T-helper 2 cell treated with Interferon-gamma antibody and Interleukin-4, amounts not matched to agents 5 μg/mL and 100 μg/mL, for 36 hours (primary cell): ENCODE measurements around the gene CTNND2.

ENCODE experiments used
- DNase-seq: peaks from one replicate; pipeline ENCODE4 v3.0.0; 2021; ENCODE audit warnings: low spot score
- H3K27ac Mint-ChIP-seq: one replicate; pipeline ENCODE4 v1.8.0; 2021; ENCODE audit warnings: mild to moderate bottlenecking, mixed read lengths
- H3K27me3 Mint-ChIP-seq: one replicate; pipeline ENCODE4 v1.8.0; 2021; ENCODE audit warnings: low read depth, mixed read lengths
- H3K36me3 Mint-ChIP-seq: one replicate; pipeline ENCODE4 v1.8.0; 2021; ENCODE audit warnings: low read depth, mixed read lengths
- H3K4me1 Mint-ChIP-seq: one replicate; pipeline ENCODE4 v1.8.0; 2021; ENCODE audit warnings: low read depth, mixed read lengths
- H3K4me3 Mint-ChIP-seq: one replicate; pipeline ENCODE4 v1.8.0; 2022; ENCODE audit warnings: mild to moderate bottlenecking, moderate library complexity, mixed read lengths
- H3K9me3 Mint-ChIP-seq: one replicate; pipeline ENCODE4 v1.8.0; 2021; ENCODE audit warnings: mixed read lengths

The CTNND2 gene

DNA sequence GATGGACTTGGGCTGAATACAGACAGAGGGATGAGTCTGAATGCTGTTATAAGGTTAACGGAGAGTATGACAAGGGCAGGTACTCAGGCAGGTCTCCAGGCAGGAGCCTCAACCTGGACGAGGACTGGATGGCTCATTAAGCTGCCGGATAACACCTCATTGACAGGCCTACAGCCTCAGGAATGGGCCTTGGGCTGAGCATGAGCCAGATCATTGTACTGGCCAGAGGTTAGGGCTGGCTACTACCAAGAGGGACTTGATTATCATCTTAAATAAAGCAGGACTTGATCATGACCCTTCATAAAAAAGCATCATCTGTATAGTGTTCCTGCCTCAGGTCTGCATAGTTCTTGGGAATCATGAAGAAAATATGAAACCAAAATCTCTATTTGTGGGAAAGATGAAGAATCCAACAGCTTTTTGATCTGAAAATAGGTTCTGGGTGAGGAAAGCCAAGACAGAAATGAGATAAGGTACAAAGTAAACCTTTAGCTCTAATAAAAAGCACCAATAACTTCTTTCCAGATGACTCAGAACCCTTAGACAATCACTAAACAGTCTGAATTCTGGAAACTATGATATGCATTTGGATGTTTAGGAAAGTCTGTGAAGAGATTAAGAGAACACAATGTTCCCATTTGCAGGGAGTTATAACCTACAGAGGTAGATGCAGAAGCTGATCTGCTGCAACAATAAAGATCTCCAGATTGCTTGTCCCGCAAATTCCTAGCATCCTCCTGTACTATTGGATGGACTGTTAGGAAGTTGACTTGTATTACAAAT is 343.1 kb downstream of the CTNND2 start:
- H3K4me3 Mint-ChIP-seq, result no peak overlapping the region
- H3K9me3 Mint-ChIP-seq, result no peaks in the 10 kb centered on the region
- no peak overlapping the region for H3K27ac Mint-ChIP-seq
- no peak for DNase-seq
- H3K4me1 Mint-ChIP-seq, result no peaks in the 10 kb centered on the region
- H3K36me3 Mint-ChIP-seq, result no peaks in the 10 kb centered on the region
- H3K27me3 Mint-ChIP-seq, result no peaks in the 10 kb centered on the region

GRCh38 chr5:11557063-11557462 is 347.2 kb downstream of the CTNND2 start:
- Mint-ChIP-seq H3K9me3 (no peaks in the 10 kb centered on the region), H3K27me3 (no peaks in the 10 kb centered on the region), H3K4me3 (no peak overlapping the region), H3K27ac (no peak overlapping the region), H3K36me3 (no peaks in the 10 kb centered on the region), H3K4me1 (no peaks in the 10 kb centered on the region)
- DNase-seq, result no peak

DNA sequence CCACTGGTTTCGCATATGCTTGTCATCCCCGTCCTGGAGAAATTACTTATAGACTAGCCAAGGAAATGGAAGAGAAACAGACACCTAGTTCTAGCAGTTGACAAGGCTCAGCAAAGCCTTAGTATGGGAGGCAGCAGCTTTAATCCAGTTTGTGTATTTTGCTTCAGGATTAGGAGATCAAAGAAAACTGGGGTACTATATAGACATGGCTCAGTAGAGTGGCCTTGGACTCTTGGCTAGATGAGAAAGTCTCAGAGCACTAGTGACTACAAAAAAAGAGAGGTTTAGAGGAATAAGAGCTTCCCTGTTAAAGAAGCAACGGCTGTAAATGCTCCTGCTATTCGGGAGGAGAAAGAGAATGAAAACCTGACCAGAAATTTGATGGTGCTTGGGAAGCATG is 349.1 kb downstream of the CTNND2 start:
- Mint-ChIP-seq H3K27ac (no peak overlapping the region), H3K4me3 (no peak overlapping the region), H3K4me1 (no peaks in the 10 kb centered on the region), H3K9me3 (no peaks in the 10 kb centered on the region), H3K27me3 (no peaks in the 10 kb centered on the region), H3K36me3 (no peaks in the 10 kb centered on the region)
- DNase-seq, result no peak

DNA sequence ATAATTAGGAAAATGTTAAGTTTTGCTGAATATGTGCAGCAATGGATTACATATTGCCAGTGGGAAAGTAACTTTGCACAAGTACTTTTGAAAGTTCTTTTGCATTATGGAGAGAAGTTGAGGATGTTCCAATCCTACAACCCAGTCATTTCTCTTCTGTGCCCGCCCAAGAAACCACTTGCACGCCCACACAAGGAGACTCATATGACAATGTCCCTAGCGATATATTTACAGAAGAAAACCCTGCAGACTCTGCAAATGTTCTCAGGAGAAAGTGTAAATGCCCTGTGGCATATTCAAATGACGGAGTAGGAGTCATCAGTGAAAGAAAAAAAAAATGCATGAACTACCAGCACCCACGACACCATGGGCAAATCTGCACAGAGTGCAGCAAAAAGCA is 356.5 kb downstream of the CTNND2 start:
- Mint-ChIP-seq H3K9me3 (no peaks in the 10 kb centered on the region), H3K36me3 (no peaks in the 10 kb centered on the region), H3K27ac (no peak overlapping the region), H3K4me1 (no peaks in the 10 kb centered on the region), H3K27me3 (no peaks in the 10 kb centered on the region), H3K4me3 (no peak overlapping the region)
- no peak for DNase-seq

DNA sequence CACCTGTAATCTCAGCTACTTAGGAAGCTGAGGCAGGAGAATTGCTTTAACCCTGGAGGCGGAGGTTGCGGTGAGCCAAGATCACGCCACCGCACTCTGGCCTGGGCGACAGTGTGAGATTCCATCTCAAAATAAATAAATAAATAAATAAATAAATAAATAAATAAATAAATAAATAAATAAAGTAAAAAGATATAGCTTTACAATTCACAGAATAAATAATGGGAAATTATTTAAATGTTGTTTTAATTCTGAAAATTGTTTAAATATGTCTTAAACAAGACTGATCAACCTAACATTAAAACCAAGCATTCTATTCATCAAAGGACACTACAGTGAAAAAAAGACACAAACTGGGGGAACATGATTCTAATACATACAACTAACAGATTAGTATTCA is 357.1 kb downstream of the CTNND2 start:
- no peak overlapping the region for H3K27ac Mint-ChIP-seq
- no peaks in the 10 kb centered on the region for H3K27me3 Mint-ChIP-seq

GRCh38 chr5:11540112-11540511 is 364.1 kb downstream of the CTNND2 start:
- DNase-seq, result no peak
- Mint-ChIP-seq H3K27me3 (no peaks in the 10 kb centered on the region), H3K9me3 (no peaks in the 10 kb centered on the region), H3K27ac (no peak overlapping the region), H3K36me3 (no peaks in the 10 kb centered on the region), H3K4me1 (no peaks in the 10 kb centered on the region), H3K4me3 (no peak overlapping the region)

More for the DNA sequence above, 357.1 kb downstream of the CTNND2 start:
- Mint-ChIP-seq H3K9me3 (no peaks in the 10 kb centered on the region), H3K4me1 (no peaks in the 10 kb centered on the region), H3K4me3 (no peak overlapping the region), H3K36me3 (no peaks in the 10 kb centered on the region)
- no peak for DNase-seq

DNA sequence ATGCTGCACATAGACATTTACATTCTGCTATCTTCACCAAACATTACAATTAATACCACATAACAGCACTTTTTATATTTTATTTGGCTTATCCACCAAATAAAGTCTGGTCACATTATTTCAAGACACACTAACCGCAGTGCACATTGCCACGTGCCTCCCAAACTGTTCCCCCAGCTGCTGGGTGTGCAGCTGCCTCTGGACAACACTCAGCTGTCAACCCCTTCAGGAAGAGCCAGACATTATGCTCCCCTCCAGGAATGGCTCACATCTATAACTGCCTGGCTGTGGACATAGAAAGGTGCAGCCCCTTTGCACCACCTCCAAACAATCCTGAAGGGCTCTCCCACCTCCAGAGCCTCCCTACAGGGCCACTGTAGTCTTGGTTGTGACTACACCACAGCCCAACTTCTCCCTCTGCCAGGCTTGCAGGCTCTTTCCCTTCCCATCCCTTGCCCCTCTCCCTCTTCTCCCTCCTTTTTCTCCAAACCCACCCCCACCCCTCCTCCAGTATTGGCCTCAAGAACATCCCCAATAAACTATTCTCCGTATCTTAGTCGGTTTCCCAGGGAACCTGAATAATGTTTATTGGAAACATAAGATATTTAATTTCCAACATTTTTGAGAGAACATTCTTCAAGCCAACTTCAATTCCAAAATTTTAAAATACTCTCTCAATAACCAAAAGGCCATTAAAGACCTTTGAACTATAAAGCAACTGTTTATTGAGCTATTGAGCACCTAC is 372.3 kb downstream of the CTNND2 start:
- no peak overlapping the region for H3K27ac Mint-ChIP-seq

GRCh38 chr5:11528720-11529119 is 375.5 kb downstream of the CTNND2 start:
- Mint-ChIP-seq H3K27ac (no peak overlapping the region), H3K27me3 (no peaks in the 10 kb centered on the region), H3K9me3 (no peaks in the 10 kb centered on the region), H3K36me3 (no peaks in the 10 kb centered on the region), H3K4me1 (no peaks in the 10 kb centered on the region), H3K4me3 (no peak overlapping the region)
- DNase-seq, result no peak

More for the DNA sequence above, 372.3 kb downstream of the CTNND2 start:
- Mint-ChIP-seq H3K4me1 (no peaks in the 10 kb centered on the region), H3K27me3 (no peaks in the 10 kb centered on the region), H3K4me3 (no peak overlapping the region), H3K9me3 (no peaks in the 10 kb centered on the region), H3K36me3 (no peaks in the 10 kb centered on the region)
- DNase-seq, result no peak

- Mint-ChIP-seq H3K4me3 (no peak overlapping the region), H3K27me3 (no peaks in the 10 kb centered on the region), H3K27ac (no peak overlapping the region), H3K4me1 (no peaks in the 10 kb centered on the region), H3K9me3 (no peaks in the 10 kb centered on the region), H3K36me3 (no peaks in the 10 kb centered on the region)
- DNase-seq, result no peak
Observed at GRCh38 chr5:11527652-11528349, 376.4 kb downstream of the CTNND2 start.

DNA sequence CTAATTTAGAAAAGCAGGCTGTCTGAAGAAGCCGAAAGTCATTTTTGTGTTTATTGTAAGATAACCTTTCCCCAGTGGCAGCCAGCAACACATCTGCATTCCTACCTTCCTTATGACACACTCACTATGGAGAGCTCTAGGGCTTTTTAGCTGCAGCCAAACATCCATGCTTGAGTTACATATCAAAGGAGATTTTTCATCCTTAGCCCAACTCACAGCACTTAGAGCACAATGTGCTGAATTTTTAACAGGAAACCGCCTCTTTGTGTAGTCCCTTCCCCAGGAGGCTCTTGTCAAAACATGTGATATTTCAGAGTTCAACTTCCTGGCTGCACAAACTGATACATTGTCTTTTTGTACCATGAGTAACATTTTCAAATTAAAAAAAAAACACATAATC is 379.2 kb downstream of the CTNND2 start:
- no peaks in the 10 kb centered on the region for H3K27me3 Mint-ChIP-seq
- H3K9me3 Mint-ChIP-seq, result no peaks in the 10 kb centered on the region
- H3K36me3 Mint-ChIP-seq, result no peaks in the 10 kb centered on the region
- DNase-seq, result no peak
- no peaks in the 10 kb centered on the region for H3K4me1 Mint-ChIP-seq
- H3K27ac Mint-ChIP-seq, result no peak overlapping the region
- no peak overlapping the region for H3K4me3 Mint-ChIP-seq

DNA sequence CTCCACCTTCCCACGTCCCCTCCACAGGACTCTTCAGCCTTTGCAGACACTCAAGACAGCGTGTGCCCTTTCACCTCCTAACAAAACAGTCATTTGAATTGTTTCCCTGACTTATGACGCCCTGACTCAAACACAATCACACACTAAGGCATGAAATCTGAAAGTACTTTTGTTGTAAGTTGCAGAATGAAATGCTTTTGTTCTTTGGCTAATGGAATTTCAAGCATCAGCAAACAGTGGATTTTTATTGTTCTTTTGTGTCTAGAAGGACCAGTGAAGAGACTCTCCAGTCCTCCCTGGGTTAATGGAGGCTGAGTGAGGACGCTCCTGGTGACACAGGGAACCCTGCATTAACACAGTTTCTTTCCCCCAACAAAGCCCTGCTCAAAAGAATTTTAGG is 380.1 kb downstream of the CTNND2 start:
- no peak overlapping the region for H3K4me3 Mint-ChIP-seq
- H3K36me3 Mint-ChIP-seq, result no peaks in the 10 kb centered on the region
- no peaks in the 10 kb centered on the region for H3K4me1 Mint-ChIP-seq
- H3K9me3 Mint-ChIP-seq, result no peaks in the 10 kb centered on the region
- DNase-seq, result no peak
- H3K27me3 Mint-ChIP-seq, result no peaks in the 10 kb centered on the region
- H3K27ac Mint-ChIP-seq, result no peak overlapping the region

DNA sequence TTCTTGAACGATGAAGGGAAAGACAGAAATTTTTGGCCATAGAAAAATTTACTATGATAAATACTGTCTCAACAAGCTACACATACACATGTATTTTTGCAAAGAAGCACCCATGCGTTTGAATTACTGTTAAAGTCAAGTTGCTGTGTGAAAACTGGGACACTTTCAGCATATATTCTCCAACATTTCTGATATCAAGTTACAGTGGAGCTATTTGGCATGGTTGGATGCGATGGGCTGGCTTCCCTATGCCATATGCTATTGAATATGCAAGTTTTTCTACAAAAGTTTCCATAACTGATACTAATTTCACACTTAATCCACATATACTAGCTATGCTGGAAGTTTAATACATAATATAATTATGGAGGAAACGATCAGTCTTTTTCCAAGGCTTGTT is 381.4 kb downstream of the CTNND2 start:
- no peak overlapping the region for H3K27ac Mint-ChIP-seq
- H3K27me3 Mint-ChIP-seq, result no peaks in the 10 kb centered on the region
- no peaks in the 10 kb centered on the region for H3K9me3 Mint-ChIP-seq
- H3K4me1 Mint-ChIP-seq, result no peaks in the 10 kb centered on the region
- no peak for DNase-seq
- H3K36me3 Mint-ChIP-seq, result no peaks in the 10 kb centered on the region
- H3K4me3 Mint-ChIP-seq, result no peak overlapping the region

GRCh38 chr5:11520241-11520930 is 383.9 kb downstream of the CTNND2 start:
- H3K27me3 Mint-ChIP-seq, result no peaks in the 10 kb centered on the region
- H3K4me3 Mint-ChIP-seq, result no peak overlapping the region

GRCh38 chr5:11519236-11519635 is 385.0 kb downstream of the CTNND2 start:
- H3K27me3 Mint-ChIP-seq, result no peaks in the 10 kb centered on the region
- H3K4me3 Mint-ChIP-seq, result no peak overlapping the region
- no peaks in the 10 kb centered on the region for H3K4me1 Mint-ChIP-seq
- H3K36me3 Mint-ChIP-seq, result no peaks in the 10 kb centered on the region
- no peak overlapping the region for H3K27ac Mint-ChIP-seq
- no peaks in the 10 kb centered on the region for H3K9me3 Mint-ChIP-seq
- DNase-seq, result no peak

More at GRCh38 chr5:11520241-11520930, 383.9 kb downstream of the CTNND2 start:
- Mint-ChIP-seq H3K4me1 (no peaks in the 10 kb centered on the region), H3K9me3 (no peaks in the 10 kb centered on the region), H3K36me3 (no peaks in the 10 kb centered on the region), H3K27ac (no peak overlapping the region)
- no peak for DNase-seq
